Mucosa of descending colon (tissue), 3 donors: ENCODE measurements around the gene RESP18. TPM values are rescaled to one million over a fixed set of nuclear protein-coding genes. Genes with fewer than 3 reads are reported as not detected.

Experiments
- ATAC-seq: fragments of 200-7000 bp; cut with Tn5 transposase; one replicate; pipeline ENCODE4 v1.9.1; 2020; ENCODE audit warnings: mild to moderate bottlenecking, moderate library complexity
- DNase-seq, 3 donors: peaks; one replicate each; pipeline ENCODE4 v3.0.0-alpha.2; 2020
- H3K36me3 ChIP-seq: fragments of 200-600 bp; one replicate; pipeline ENCODE4 v1.8.0; 2021; ENCODE audit warnings: low read depth, mild to moderate bottlenecking
- H3K4me1 ChIP-seq: fragments of 200-600 bp; one replicate; pipeline ENCODE4 v1.8.0; 2021; ENCODE audit warnings: low read depth, mild to moderate bottlenecking
- H3K4me3 ChIP-seq: fragments of 200-600 bp; one replicate; pipeline ENCODE4 v1.8.0; 2021; ENCODE audit warnings: mild to moderate bottlenecking
- H3K9me3 ChIP-seq: fragments of 200-600 bp; one replicate; pipeline ENCODE4 v1.8.0; 2021; ENCODE audit warnings: mild to moderate bottlenecking
- intact Hi-C, 2 donors: fragments of 100-400 bp; cut with DNase I in 1 of 2; cut with micrococcal nuclease in 1 of 2; formaldehyde crosslinking; loops; one replicate each; pipeline versions ENCODE4 v1.11.0 to v1.11.1; 2022; cut with DNase I, micrococcal nuclease
- total RNA-seq, 3 donors: library from RNA; stranded (reverse); fragmentation: NEBNext Ultra II Directional in 2 of 3; extraction: Animal tissue kit (Norgen Biotek cat#: 25700) in 2 of 3; gene quantifications; one replicate each; pipeline versions ENCODE4 v1.2.1 to v1.2.4, GENCODE V29; 2021 to 2023
- TF ChIP-seq, protein P1 (sequence below): fragments of 200-600 bp; IDR thresholded peaks from one replicate; pipeline ENCODE4 v1.8.0; 2022; ENCODE audit warnings: antibody characterized with exemption, mild to moderate bottlenecking
- donor health status: DM: no; HTN: no; CAD: no; lungs with moderate emphysema.
- donor health status: DM: no; HTN: no; CAD: no.
- donor health status: DM: no; HTN: yes; CAD: no.

Gene RESP18
- total RNA-seq, 3 donors from 2014 or later = not detected

DNA sequence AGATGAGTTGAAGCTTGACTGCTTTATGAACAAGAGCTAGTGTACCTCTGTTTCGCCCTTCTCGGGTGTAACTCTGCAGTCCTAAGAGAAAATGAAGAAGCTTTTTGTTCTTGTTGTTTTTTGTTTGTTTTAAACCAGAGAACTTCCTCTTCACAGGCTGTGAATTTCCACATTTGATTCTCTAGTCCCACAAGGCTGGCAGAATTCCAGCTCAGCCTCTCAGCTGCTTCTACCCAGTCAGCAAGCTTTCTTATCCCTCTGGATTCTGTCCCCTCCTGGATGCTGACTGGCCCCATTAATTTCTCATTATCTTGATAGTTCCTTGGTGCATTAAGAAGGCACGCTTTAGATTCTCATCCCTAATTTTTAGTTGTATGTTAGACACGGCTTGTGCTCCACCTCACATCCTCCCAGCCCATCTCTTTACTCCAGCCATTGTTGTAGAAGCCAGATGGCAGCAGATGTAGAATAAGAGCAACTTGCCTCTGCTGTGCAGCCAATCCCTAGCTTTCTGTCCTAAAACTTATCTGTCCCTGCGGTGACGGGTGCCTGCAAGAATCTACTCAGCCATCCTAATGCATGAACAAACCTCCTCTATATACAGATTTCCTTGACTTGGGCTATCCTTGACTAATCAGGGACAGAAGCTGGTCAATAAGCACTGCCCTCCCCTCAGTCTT is 12.3 kb upstream of the RESP18 start:
- TF ChIP-seq, protein P1, sequence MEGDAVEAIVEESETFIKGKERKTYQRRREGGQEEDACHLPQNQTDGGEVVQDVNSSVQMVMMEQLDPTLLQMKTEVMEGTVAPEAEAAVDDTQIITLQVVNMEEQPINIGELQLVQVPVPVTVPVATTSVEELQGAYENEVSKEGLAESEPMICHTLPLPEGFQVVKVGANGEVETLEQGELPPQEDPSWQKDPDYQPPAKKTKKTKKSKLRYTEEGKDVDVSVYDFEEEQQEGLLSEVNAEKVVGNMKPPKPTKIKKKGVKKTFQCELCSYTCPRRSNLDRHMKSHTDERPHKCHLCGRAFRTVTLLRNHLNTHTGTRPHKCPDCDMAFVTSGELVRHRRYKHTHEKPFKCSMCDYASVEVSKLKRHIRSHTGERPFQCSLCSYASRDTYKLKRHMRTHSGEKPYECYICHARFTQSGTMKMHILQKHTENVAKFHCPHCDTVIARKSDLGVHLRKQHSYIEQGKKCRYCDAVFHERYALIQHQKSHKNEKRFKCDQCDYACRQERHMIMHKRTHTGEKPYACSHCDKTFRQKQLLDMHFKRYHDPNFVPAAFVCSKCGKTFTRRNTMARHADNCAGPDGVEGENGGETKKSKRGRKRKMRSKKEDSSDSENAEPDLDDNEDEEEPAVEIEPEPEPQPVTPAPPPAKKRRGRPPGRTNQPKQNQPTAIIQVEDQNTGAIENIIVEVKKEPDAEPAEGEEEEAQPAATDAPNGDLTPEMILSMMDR = no peak
- no peak for ATAC-seq
- DNase-seq = peak in 1 of 3 donors; percentile 57
- Histone ChIP-seq H3K9me3 (no peaks in the 10 kb centered on the region), H3K36me3 (no peaks in the 10 kb centered on the region), H3K4me1 (no peaks in the 10 kb centered on the region), H3K4me3 (no peak overlapping the region)
- intact Hi-C loops = no loop called here

DNA sequence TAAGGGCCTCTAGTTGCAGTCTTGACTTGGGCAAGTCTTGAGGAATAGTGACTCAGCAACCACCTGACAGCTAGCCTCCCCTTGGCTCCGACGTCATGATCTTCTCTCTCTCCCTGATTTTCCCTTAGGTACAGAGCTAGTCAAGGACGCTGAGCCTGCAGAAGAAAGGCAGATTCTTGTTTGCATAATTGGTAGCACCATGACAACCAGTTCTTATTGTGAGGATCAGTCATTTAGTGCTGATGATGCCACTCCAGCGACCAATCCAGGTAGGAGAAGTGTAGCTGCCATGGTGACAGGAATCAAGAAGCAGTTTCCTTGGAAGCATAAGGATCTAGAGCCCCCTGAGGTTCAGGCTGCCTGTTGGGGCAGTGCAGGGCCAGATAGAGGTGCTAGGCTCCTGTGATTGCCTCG is 2.8 kb upstream of the RESP18 start:
- Histone ChIP-seq H3K4me3 (no peak overlapping the region), H3K4me1 (no peaks in the 10 kb centered on the region), H3K36me3 (no peaks in the 10 kb centered on the region), H3K9me3 (no peaks in the 10 kb centered on the region)
- DNase-seq = no peak
- intact Hi-C loops = no loop called here
- ATAC-seq = no peak
- TF ChIP-seq, protein P1 = no peak

DNA sequence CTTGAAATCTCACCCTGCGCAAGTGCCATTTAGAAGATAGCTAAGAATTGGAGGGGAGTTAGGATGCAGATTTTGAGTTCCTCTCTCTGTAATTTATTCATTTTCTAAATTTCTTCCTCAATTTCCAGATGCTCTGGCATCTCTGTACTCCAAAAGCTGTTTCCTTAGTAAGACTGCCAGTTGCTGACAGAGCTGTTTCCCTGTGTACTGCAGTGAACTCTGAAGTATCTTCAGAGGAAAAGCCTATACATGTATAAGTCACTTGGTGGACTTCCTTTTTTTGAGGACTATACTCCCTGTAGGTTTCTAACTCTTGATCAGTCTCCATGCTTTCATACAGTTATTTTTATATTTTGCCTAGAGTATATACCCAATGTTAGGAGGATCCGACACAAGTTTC is 1.5 kb upstream of the RESP18 start:
- H3K4me1 ChIP-seq = no peaks in the 10 kb centered on the region
- no peaks in the 10 kb centered on the region for H3K36me3 ChIP-seq
- no peaks in the 10 kb centered on the region for H3K9me3 ChIP-seq
- ATAC-seq (no peak), DNase-seq (no peak)
- no peak overlapping the region for H3K4me3 ChIP-seq
- TF ChIP-seq, protein P1 = no peak
- intact Hi-C loops = no loop called here

DNA sequence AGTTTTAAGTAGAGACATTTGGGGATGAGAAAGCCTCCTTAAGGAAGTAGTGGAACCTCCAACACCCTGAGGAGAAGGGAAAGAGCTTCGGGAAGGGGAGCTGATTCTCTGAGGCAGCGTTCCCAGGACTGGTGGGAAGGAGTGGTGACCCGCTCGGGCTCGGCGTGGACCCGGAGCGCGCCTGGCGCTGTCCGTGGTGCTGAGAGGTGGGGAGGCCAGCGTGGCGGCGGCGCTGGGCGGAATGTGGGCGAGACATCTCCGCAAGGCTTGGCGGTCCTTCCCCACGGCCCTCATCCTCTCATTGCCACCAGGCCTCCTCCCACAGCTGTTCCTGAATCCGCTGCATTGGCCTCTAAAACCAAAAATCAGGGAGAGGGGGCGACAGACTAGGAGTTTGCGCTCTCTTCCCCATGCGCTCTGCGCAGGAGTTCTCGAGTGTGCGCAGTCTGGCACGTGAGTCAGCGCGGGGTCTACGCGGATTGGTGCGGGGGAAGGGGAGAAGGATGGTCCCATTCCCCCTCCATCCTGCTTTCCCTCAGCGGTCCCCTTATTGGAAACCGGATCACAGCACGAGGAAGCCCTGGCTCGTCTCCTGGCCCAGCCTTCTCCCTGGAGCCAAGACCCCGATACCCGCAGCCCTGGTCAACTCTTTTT is 857 bp downstream of the RESP18 start:
- Histone ChIP-seq H3K36me3 (no peaks in the 10 kb centered on the region), H3K9me3 (no peaks in the 10 kb centered on the region), H3K4me1 (no peaks in the 10 kb centered on the region), H3K4me3 (no peak overlapping the region)
- TF ChIP-seq, protein P1 = no peak
- intact Hi-C loops = no loop called here
- ATAC-seq (peak; percentile 40), DNase-seq (peak in 2 of 3 donors; percentile 41 to 47)

DNA sequence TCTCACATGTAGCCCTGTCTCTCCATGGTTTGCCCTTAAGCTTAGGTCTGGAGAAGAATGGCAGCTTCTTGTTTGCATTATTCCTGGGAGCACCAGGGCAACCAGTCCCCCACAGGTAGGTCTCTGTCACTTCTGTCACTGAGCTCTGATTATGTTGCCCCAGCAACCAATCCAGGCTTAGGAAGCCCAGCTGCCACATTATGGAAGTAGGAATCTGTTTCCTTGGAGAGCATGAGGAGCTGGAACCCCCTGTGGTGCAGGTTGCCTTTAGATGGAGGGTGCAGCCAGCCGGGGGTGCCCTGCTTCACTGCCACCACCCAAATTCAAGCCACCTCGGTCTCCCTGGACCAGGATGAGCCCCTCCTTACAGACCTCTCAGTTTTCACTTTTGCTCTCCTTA is 4.8 kb downstream of the RESP18 start:
- no peaks in the 10 kb centered on the region for H3K36me3 ChIP-seq
- TF ChIP-seq, protein P1 = no peak
- no peaks in the 10 kb centered on the region for H3K4me1 ChIP-seq
- intact Hi-C loops = no loop called here
- H3K9me3 ChIP-seq = no peaks in the 10 kb centered on the region
- no peak for DNase-seq
- H3K4me3 ChIP-seq = no peak overlapping the region
- no peak for ATAC-seq
